ENCODE measurements around the gene PRAMEF27.
"Not testable (repeated sequence)": the region's sequence is repeated elsewhere in the genome, so short reads cannot be mapped to it uniquely, and the experiment has no call there.

- not testable (repeated sequence) for TF ChIP-seq CTCF (conservative IDR thresholded peaks at IDR 0.05); ZFX (IDR thresholded peaks at IDR 0.05)
Observed at GRCh38 chr1:13005732-13006131, 50.6 kb downstream of the PRAMEF27 start.

Data from C4-2B (cell line).